ENCODE measurements around the gene KCTD2. TPM values are rescaled to one million over a fixed set of nuclear protein-coding genes. Genes with fewer than 3 reads are reported as not detected.
A peak's percentile ranks its signal among the peaks of the same experiment; 100 is the strongest.

Gene KCTD2
- total and polyA plus RNA-seq, 8 donors: 20.6 to 32.0 (median 27.0) TPM

- ATAC-seq: peak; percentile 13
- DNase-seq: no peak
- TF ChIP-seq CTCF (IDR thresholded peaks at IDR 0.05): no peak
- Histone ChIP-seq H3K4me1 (peaks cover 23 to 63% of the 10 kb centered on the region in 2 donors), H3K4me3 (no peak overlapping the region), H3K9me3 (no peaks in the 10 kb centered on the region), H3K36me3 (no peaks in the 10 kb centered on the region), H3K27ac (peak overlapping the region; percentile 83 to 90), H3K27me3 (no peaks in the 10 kb centered on the region)
- intact Hi-C loops (cut with DNase I): no loop called here
Measured at GRCh38 chr17:75079023-75079373, 32.0 kb downstream of the KCTD2 start.

- intact Hi-C loops (cut with DNase I): no loop called here
- TF ChIP-seq CTCF (IDR thresholded peaks at IDR 0.05): no peak
- ATAC-seq (no peak), DNase-seq (no peak)
- H3K9me3 ChIP-seq: no peaks in the 10 kb centered on the region
- H3K36me3 ChIP-seq: no peaks in the 10 kb centered on the region
- no peak overlapping the region for H3K27ac ChIP-seq
- H3K4me3 ChIP-seq: no peak overlapping the region
- no peaks in the 10 kb centered on the region for H3K27me3 ChIP-seq
- peaks cover 23 to 70% of the 10 kb centered on the region in 2 donors for H3K4me1 ChIP-seq
Measured at GRCh38 chr17:75081611-75082540, 34.9 kb downstream of the KCTD2 start.

- DNase-seq (no peak), ATAC-seq (no peak)
- Histone ChIP-seq H3K4me3 (no peak overlapping the region), H3K4me1 (peaks cover 22 to 69% of the 10 kb centered on the region in 2 donors), H3K27me3 (no peaks in the 10 kb centered on the region), H3K9me3 (no peaks in the 10 kb centered on the region), H3K27ac (no peak overlapping the region), H3K36me3 (no peaks in the 10 kb centered on the region)
- no peak for TF ChIP-seq CTCF (IDR thresholded peaks at IDR 0.05)
- intact Hi-C loops (cut with DNase I): no loop called here
Measured at GRCh38 chr17:75082683-75083082, 35.7 kb downstream of the KCTD2 start.

- H3K27me3 ChIP-seq: no peaks in the 10 kb centered on the region
- no peak for DNase-seq
- H3K4me1 ChIP-seq: peaks cover 14 to 67% of the 10 kb centered on the region in 2 donors
- intact Hi-C loops (cut with DNase I): no loop called here
- no peak for ATAC-seq
- no peak overlapping the region for H3K4me3 ChIP-seq
- no peaks in the 10 kb centered on the region for H3K36me3 ChIP-seq
- no peaks in the 10 kb centered on the region for H3K9me3 ChIP-seq
- TF ChIP-seq CTCF (IDR thresholded peaks at IDR 0.05): no peak
- no peak overlapping the region for H3K27ac ChIP-seq
Measured at GRCh38 chr17:75084039-75084660, 37.1 kb downstream of the KCTD2 start.

GRCh38 chr17:75086496-75087181 is 39.6 kb downstream of the KCTD2 start:
- no peak for DNase-seq
- Histone ChIP-seq H3K4me3 (peak overlapping the region in 1 of 2 donors; percentile 71), H3K27me3 (no peaks in the 10 kb centered on the region), H3K36me3 (no peaks in the 10 kb centered on the region), H3K27ac (peak overlapping the region; percentile 96 to 98), H3K9me3 (no peaks in the 10 kb centered on the region), H3K4me1 (peaks cover 27 to 69% of the 10 kb centered on the region in 2 donors)
- intact Hi-C loops (cut with DNase I): no loop called here
- TF ChIP-seq CTCF (IDR thresholded peaks at IDR 0.05): no peak
- ATAC-seq: peak; percentile 7
